Tibial nerve (tissue), 4 donors: ENCODE data around the gene SUMO4. TPM values are rescaled to one million over a fixed set of nuclear protein-coding genes. Genes with fewer than 3 reads are reported as not detected.

Experiments used
- DNase-seq, 2 donors: peaks; one replicate each; pipeline ENCODE4 v3.0.0-alpha.2; 2019; ENCODE audit warnings: low spot score in 2 of 2
- H3K27ac ChIP-seq, 4 donors: fragments of 200-600 bp; sonication (generic) in 3 of 4; one replicate each; pipeline ENCODE4 v1.5.1; 2017 to 2019; ENCODE audit warnings: mild to moderate bottlenecking in 1 of 4
- H3K27me3 ChIP-seq, 2 donors: fragments of 200-600 bp; sonication (generic) in 1 of 2; one replicate each; pipeline versions ENCODE4 v1.5.1 to v1.6.0; 2017 to 2019
- H3K36me3 ChIP-seq, 3 donors: fragments of 200-600 bp; sonication (generic); one replicate each; pipeline ENCODE4 v1.5.1; 2018 to 2019
- H3K4me1 ChIP-seq, 4 donors: fragments of 200-600 bp; sonication (generic) in 3 of 4; one replicate each; pipeline ENCODE4 v1.5.1; 2017 to 2019
- H3K4me3 ChIP-seq, 4 donors: fragments of 200-600 bp; sonication (generic) in 3 of 4; one replicate each; pipeline ENCODE4 v1.5.1; 2017 to 2019; ENCODE audit warnings: mild to moderate bottlenecking in 1 of 4, moderate library complexity in 1 of 4
- H3K9me3 ChIP-seq, 4 donors: fragments of 200-600 bp; sonication (generic) in 3 of 4; one replicate each; pipeline ENCODE4 v1.5.1; 2017 to 2019
- CTCF ChIP-seq, 5 experiments: fragments of 200-600 bp in 3 of 5; fragments of 450-650 bp in 2 of 5; sonication (generic) in 3 of 5; IDR thresholded peaks; one replicate each; pipeline ENCODE4 v1.5.1; 2016 to 2019; ENCODE audit warnings: antibody characterized with exemption in 5 of 5, mild to moderate bottlenecking in 3 of 5, moderate library complexity in 2 of 5
- EP300 ChIP-seq, 2 donors: sonication (generic); formaldehyde crosslinking; IDR thresholded peaks; one replicate each; pipeline ENCODE4 v1.6.1; 2017; ENCODE audit warnings: antibody characterized with exemption in 2 of 2, mild to moderate bottlenecking in 1 of 2
- POLR2A ChIP-seq, 2 donors: fragments of 450-650 bp; IDR thresholded peaks; one replicate each; pipeline ENCODE4 v1.6.1; 2017; ENCODE audit warnings: antibody characterized with exemption in 2 of 2, mild to moderate bottlenecking in 2 of 2, moderate library complexity in 2 of 2
- WGBS, 2 donors: methylation state at CpG; one replicate each; pipeline ENCODE4 v1.1.5; 2018; 5-methylcytosine and 5-hydroxymethylcytosine counted together
- total RNA-seq, 4 donors: library from RNA; depleted of rRNA; stranded (reverse); fragments of >200 nt; gene quantifications; one replicate each; pipeline ENCODE4 v1.1.0, GENCODE V29; 2016

The SUMO4 gene
- total RNA-seq, 4 donors from 2014 or later, result 4.9 to 6.9 (median 6.7) TPM

- Histone ChIP-seq H3K27me3 (no peaks in the 10 kb centered on the region), H3K27ac (no peak overlapping the region), H3K4me1 (peaks cover 0 to 6% (median 0%) of the 10 kb centered on the region in 4 donors), H3K4me3 (no peak overlapping the region), H3K9me3 (no peaks in the 10 kb centered on the region), H3K36me3 (peaks cover 0 to 46% (median 4%) of the 10 kb centered on the region in 3 donors)
- no peak for DNase-seq
- WGBS, 2 donors, result 91 to 96% methylated on average over 3 of the region's 3 CpGs
- TF ChIP-seq EP300 (IDR thresholded peaks at IDR 0.05) (no peak), POLR2A (IDR thresholded peaks at IDR 0.05) (no peak), CTCF (IDR thresholded peaks at IDR 0.05) (no peak)
Observed at GRCh38 chr6:149409617-149410016, 9.6 kb downstream of the SUMO4 start.

GRCh38 chr6:149410557-149410956 is 10.5 kb downstream of the SUMO4 start:
- TF ChIP-seq CTCF (IDR thresholded peaks at IDR 0.05), result no peak
- TF ChIP-seq EP300 (IDR thresholded peaks at IDR 0.05), result no peak
- TF ChIP-seq POLR2A (IDR thresholded peaks at IDR 0.05), result no peak

GRCh38 chr6:149414009-149414408 is 13.9 kb downstream of the SUMO4 start:
- Histone ChIP-seq H3K36me3 (peaks cover 0 to 41% (median 4%) of the 10 kb centered on the region in 3 donors), H3K27me3 (no peaks in the 10 kb centered on the region), H3K4me1 (peaks cover 0 to 4% (median 0%) of the 10 kb centered on the region in 4 donors), H3K27ac (no peak overlapping the region), H3K9me3 (no peaks in the 10 kb centered on the region), H3K4me3 (no peak overlapping the region)
- 80 to 81% methylated on average over 4 of the region's 4 CpGs for WGBS, 2 donors
- DNase-seq, result no peak
- TF ChIP-seq EP300 (IDR thresholded peaks at IDR 0.05) (no peak), CTCF (IDR thresholded peaks at IDR 0.05) (no peak), POLR2A (IDR thresholded peaks at IDR 0.05) (no peak)

More at GRCh38 chr6:149410557-149410956, 10.5 kb downstream of the SUMO4 start:
- Histone ChIP-seq H3K27ac (no peak overlapping the region), H3K4me3 (no peak overlapping the region), H3K9me3 (no peaks in the 10 kb centered on the region), H3K36me3 (peaks cover 0 to 51% (median 4%) of the 10 kb centered on the region in 3 donors), H3K27me3 (no peaks in the 10 kb centered on the region), H3K4me1 (peaks cover 0 to 6% (median 0%) of the 10 kb centered on the region in 4 donors)
- DNase-seq, result no peak

- Histone ChIP-seq H3K27ac (no peak overlapping the region), H3K4me1 (no peaks in the 10 kb centered on the region), H3K36me3 (peaks cover 0 to 33% (median 4%) of the 10 kb centered on the region in 3 donors), H3K4me3 (no peak overlapping the region), H3K27me3 (no peaks in the 10 kb centered on the region), H3K9me3 (no peaks in the 10 kb centered on the region)
- TF ChIP-seq EP300 (IDR thresholded peaks at IDR 0.05) (no peak), POLR2A (IDR thresholded peaks at IDR 0.05) (no peak), CTCF (IDR thresholded peaks at IDR 0.05) (no peak)
- no peak for DNase-seq
- 92 to 96% methylated on average over 4 of the region's 4 CpGs for WGBS, 2 donors
Observed at GRCh38 chr6:149414821-149415220, 14.8 kb downstream of the SUMO4 start.

- DNase-seq, result no peak
- Histone ChIP-seq H3K4me1 (peaks cover 0 to 11% (median 3%) of the 10 kb centered on the region in 4 donors), H3K27ac (no peak overlapping the region), H3K4me3 (no peak overlapping the region), H3K36me3 (peaks cover 0 to 8% (median 0%) of the 10 kb centered on the region in 3 donors), H3K27me3 (no peaks in the 10 kb centered on the region), H3K9me3 (no peaks in the 10 kb centered on the region)
- 90 to 93% methylated on average over 13 of the region's 13 CpGs for WGBS, 2 donors
- TF ChIP-seq POLR2A (IDR thresholded peaks at IDR 0.05) (no peak), EP300 (IDR thresholded peaks at IDR 0.05) (no peak), CTCF (IDR thresholded peaks at IDR 0.05) (no peak)
Observed at GRCh38 chr6:149419696-149420404, 19.8 kb downstream of the SUMO4 start.
